HG03097 (cell line): Measurements from ENCODE around the gene C1orf198.
"Not testable (repeated sequence)": the region's sequence is repeated elsewhere in the genome, so short reads cannot be mapped to it uniquely, and the experiment has no call there.

Source experiments
- ATAC-seq: cut with Tn5 transposase; IDR thresholded peaks from one replicate; pipeline ENCODE4 v1.9.1; 2021; ENCODE audit not compliant: unreplicated experiment, low FRiP score

The C1orf198 gene

DNA sequence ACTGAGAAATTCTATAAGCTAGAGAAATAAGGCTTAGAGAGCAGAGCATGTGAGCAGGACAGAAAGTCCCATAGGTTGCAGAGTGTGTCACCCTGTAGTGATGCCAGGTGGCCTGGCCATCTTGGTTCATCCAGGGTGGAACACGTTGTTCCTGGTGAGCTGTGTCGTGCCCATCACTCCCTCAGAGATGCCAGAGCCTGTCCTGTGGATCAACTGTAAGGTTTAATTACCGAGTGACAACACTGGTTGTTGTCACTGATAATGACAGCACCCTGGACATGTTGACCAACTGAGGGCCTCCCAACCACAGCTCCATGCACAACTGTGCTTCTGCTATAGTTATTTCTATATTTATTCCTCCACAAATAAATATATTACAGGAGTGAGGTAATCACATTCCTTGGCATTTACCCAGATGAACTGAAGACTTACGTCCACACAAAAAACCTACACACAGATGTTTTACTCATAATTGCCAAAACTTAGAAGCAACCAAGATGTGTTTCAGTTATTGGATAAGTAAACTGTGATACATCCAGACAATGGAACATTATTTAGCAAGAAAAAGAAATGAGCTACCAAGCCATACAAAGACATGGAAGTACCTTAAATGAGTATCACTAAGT, 6.2 kb downstream of the C1orf198 start:
- ATAC-seq: no peak

- no peak for ATAC-seq
Observed at GRCh38 chr1:230861489-230861888, 6.8 kb downstream of the C1orf198 start.

DNA sequence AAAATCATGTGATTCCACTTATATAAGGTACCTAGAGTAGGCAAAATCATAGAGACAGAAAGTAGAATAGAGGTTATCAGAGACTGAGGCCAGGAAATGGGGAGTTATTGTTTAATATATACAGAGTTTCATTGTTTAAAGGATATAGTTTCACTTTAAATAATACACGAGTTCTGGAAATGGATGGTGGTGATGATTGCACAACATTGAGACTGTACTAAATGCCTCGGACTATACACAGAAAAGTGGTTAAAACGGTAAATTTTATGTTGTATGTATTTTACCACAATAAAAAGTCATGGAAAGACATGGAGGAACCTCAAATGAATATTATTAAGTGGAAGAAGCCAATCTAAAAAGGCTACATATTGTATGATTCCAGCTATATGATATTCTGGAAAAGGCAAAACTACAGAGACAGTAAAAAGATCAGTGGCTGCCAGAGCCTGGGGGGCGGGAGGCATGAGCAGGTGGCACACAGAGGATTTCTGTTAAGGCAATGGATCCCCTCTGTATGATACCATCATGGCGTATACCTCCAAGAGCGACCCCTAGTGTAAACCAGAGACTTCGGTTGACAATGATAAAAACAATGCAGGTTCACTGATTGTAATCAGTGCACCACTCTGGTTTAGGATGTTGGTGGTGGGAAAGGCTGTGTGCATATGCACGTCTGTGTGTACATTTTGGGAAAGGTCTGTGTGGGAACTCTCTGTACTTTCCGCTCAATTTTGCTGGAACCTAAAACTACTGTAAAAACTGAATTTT, 7.5 kb downstream of the C1orf198 start:
- no peak for ATAC-seq

DNA sequence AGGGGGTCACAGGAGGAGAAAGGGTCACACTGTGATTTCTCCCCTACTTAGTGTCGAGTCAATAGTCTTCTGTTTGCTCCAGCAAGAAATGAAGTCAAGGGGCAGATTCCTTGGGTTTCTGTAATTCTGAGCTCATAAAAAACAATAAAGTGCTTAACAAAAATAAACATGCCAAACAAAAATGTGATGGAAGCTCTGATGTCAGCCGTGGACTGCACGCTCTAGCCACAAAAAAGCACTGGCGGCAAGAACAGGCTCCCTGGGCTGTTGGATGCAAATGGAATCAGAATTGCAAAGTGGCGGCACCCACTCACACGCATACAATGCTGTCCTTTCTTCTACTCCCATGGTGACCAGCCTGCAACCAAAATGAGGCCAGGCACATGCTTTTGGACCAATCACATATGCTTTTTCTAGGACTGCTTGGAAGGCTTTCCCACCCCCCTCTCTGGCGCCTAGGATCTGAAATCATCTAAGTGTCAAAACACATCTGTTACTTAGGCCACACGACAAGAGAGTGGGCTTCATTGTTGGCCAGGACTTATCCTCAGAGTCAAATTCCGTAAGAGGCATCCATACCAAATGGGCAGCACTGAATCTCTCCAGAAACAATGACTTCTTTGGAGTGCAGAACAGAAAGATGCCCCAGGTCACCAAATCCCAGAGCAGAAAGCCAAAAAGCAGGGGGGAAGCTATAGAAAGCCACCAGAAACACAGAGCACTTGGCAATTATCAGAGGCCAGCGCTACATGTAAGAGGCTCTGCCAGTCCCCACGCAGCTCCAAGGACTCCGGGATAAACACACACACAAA, 9.2 kb downstream of the C1orf198 start:
- ATAC-seq: no peak

DNA sequence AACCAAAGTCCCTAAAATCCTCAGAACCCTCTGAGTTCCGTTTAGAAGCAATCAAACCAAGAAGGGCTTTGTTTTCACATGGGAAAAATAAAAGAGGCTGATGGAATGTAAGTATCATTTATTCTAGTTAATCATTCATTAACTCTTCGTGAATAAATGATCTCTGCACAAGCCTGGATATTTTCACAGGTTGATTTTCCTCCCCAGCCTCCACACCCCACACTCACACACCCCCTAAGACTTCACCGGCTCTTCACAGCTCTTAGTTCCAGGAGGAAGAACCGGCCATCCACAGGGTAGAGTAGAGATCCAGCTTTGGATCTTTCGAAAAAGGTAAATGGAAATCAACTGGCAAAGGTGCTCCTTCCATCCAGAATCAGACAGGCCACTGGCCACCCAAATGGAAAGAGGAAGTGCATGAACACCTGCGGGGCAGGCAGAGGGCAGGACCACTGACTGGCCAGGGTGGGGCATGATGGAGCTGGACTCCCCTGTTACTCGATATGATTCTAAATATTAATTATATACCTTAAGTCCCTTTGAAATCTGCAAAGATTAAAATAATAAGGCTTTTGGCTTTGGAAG, 10.0 kb downstream of the C1orf198 start:
- no peak for ATAC-seq

- no peak for ATAC-seq
Observed at GRCh38 chr1:230857822-230858221, 10.5 kb downstream of the C1orf198 start.

- ATAC-seq: no peak
Observed at GRCh38 chr1:230857077-230857476, 11.2 kb downstream of the C1orf198 start.

GRCh38 chr1:230855886-230856285, 12.4 kb downstream of the C1orf198 start:
- no peak for ATAC-seq

- no peak for ATAC-seq
Observed at GRCh38 chr1:230854423-230854822, 13.9 kb downstream of the C1orf198 start.

DNA sequence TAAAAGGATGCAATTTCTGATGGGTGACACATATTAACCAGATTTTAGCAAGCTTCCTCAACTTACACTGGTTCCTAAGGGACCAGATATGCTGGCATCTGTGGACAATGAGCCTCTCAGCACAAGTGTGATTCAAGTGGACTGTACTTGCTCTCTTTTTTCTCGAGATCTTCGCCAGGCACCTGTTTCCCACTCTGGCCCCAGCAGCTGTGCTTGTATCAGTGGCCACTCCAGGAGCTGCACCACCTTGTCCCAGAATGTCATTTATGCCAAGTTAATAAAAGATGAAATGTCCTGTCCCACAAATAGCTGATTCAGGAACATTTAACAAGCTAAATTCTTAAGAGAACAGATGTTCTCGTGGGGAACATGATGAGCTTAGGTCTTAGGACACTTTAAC, 14.6 kb downstream of the C1orf198 start:
- ATAC-seq: no peak

DNA sequence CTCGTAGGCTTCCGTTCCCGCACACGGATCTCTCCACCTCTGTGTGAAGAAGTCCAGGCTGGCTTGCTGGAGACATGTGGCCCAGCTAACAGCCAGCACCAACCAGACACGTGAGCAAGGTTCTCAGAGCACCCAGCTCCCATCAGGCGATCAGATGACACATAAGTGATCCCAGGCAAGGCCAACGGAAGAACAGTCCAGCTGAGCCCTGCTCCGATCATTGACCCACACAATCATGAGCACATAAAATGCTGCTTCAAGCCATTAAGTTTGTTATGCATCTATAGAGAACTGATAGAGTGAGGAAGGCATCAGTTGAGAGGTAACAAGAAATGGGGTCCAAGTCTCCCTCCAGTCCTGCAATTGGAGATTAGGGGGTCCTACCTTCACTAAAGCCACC, 15.4 kb downstream of the C1orf198 start:
- no peak for ATAC-seq

DNA sequence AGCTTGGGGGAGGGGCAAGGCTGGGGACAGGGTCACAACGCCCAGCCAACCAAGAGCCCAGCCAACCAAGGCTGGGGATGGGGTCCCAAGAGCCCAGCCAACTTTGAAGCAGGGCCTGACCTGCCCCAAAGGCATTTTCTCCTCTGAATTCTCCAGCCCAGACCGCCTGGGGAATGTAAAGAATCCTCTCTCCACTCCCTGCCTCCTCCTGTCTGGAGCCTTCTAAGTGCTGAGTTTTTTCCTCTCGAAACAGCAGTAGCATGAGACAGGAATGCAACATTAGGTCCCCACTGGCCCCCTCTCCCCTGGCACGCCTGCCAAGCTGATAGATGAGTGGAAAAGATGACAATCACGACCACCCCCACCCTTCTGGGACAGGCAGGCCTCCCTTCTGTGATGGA, 17.0 kb downstream of the C1orf198 start:
- no peak for ATAC-seq

- ATAC-seq: no peak
Observed at GRCh38 chr1:230850547-230850946, 17.8 kb downstream of the C1orf198 start.

GRCh38 chr1:230849451-230850224, 18.7 kb downstream of the C1orf198 start:
- no peak for ATAC-seq

- no peak for ATAC-seq
Observed at GRCh38 chr1:230848235-230848634, 20.1 kb downstream of the C1orf198 start.

DNA sequence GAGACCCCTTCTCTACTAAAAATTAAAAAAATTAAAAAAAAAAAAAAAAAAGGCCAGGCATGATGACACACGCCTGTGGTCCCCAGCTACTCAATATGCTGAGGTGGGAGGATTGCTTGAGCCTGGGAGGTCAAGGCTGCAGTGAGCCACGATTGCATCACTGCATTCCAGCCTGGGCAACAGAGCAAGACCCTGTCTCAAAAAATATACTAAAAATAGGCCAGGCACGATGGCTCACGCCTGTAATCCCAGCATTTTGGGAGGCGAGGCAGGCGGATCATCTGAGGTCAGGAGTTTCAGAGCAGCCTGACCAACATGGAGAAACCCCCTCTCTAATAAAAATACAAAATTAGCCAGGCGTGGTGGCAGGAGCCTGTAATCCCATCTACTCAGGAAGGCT, 23.1 kb downstream of the C1orf198 start:
- not testable (repeated sequence) for ATAC-seq

DNA sequence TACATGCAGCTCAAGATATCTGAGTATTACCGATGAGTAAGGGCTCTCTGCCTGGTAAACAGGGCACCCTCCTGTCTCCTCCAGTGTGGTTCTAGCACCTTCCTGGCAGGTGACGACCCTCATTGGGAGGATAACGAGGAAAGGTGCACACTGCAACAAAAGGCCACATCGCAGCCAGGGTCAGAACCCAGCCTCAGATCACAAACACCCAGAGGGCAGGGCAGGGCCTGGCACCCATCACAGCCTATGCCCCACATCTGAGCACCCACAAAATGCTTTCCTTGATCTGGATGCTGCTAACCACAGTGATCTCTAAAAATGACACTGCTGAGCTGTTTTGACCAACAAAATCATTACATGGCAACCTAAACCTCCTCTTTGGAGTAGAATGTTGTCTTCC, 23.8 kb downstream of the C1orf198 start:
- no peak for ATAC-seq

- ATAC-seq: no peak
Observed at GRCh38 chr1:230843503-230844309, 24.6 kb downstream of the C1orf198 start.

DNA sequence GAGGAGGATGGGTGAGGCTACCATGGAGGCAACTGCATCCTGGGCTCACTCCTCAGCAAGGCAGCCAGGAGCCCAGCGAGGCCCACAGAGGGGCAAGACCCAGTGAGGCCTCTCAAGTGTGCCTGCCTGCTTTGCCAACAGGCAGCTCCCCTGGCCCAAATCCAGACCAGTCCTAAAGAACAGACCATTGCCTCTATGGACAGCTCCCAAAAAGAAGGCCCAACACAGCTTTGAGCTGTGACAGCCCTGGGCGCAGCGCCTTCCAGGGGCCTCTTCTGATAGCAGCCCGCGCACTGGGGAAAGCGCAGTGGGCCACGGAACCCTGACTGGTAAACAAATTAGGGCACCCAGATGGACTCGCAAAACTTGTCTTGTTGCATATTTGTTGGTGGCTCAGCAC, 25.5 kb downstream of the C1orf198 start:
- no peak for ATAC-seq

DNA sequence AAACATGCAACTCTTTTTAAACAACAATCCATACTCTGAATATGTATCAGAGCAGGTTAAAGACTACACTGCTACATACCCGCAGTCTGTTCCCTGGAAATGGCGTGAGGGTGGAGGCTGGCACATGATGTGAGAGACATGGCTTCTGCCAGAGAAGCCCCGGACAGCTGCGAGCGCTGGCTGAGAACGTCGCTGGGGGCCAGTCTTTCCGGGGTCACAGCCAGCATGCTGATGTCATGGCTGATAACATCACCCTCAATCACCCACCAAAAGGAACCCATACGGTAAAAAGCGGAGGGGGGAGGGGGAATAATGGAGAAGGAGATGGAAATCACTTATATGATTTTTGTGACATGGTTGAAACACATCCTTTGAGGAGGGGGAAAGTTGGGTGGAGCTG, 29.1 kb downstream of the C1orf198 start:
- no peak for ATAC-seq
